HEK293T (cell line): ENCODE results near the gene CALHM5.

Source experiments
- CTCF ChIA-PET: fragments of 350-600 bp; formaldehyde crosslinking; extraction: SDS; loops from one replicate; lab custom pipeline; 2021; ENCODE audit warnings: antibody characterized with exemption, inconsistent platforms; lab: Yijun Ruan, JAX
- POLR2A ChIA-PET: fragments of 350-600 bp; formaldehyde crosslinking; extraction: SDS; loops from one replicate; lab custom pipeline; 2020; ENCODE audit warnings: antibody characterized with exemption, inconsistent platforms; lab: Yijun Ruan, JAX
- DNase-seq: peaks from one replicate; pipeline ENCODE4 v3.0.0; 2012; ENCODE audit warnings: mixed read lengths; ENCODE audit errors: extremely low spot score
- ARNT ChIP-seq: fragments of 450-650 bp; IDR thresholded peaks from 2 replicates; pipeline ENCODE4 v1.6.1; 2017; ENCODE audit warnings: mild to moderate bottlenecking
- BHLHE40 ChIP-seq: fragments of 450-650 bp; IDR thresholded peaks from 2 replicates; pipeline ENCODE4 v1.6.1; 2016; ENCODE audit warnings: mild to moderate bottlenecking, moderate library complexity, borderline replicate concordance
- CTBP1 ChIP-seq: fragments of 450-650 bp; IDR thresholded peaks from 2 replicates; pipeline ENCODE4 v1.6.1; 2016; ENCODE audit warnings: borderline replicate concordance
- ELF4 ChIP-seq: fragments of 450-650 bp; IDR thresholded peaks from 2 replicates; pipeline ENCODE4 v1.6.1; 2017; ENCODE audit warnings: antibody characterized with exemption
- FOXA1 ChIP-seq: fragments of 450-650 bp; IDR thresholded peaks from 2 replicates; pipeline ENCODE4 v1.6.1; 2016; ENCODE audit warnings: mild to moderate bottlenecking
- FOXK2 ChIP-seq: fragments of 450-650 bp; IDR thresholded peaks from 2 replicates; pipeline ENCODE4 v1.6.1; 2016; ENCODE audit warnings: mild to moderate bottlenecking
- FOXM1 ChIP-seq: fragments of 450-650 bp; IDR thresholded peaks from 2 replicates; pipeline ENCODE4 v1.6.1; 2017; ENCODE audit warnings: mild to moderate bottlenecking, borderline replicate concordance
- HDGF ChIP-seq: fragments of 450-650 bp; IDR thresholded peaks from 2 replicates; pipeline ENCODE4 v1.6.1; 2017; ENCODE audit warnings: antibody characterized with exemption, borderline replicate concordance
- L3MBTL2 ChIP-seq: fragments of 450-650 bp; conservative IDR thresholded peaks from 2 replicates; pipeline ENCODE4 v1.6.1; 2016; ENCODE audit warnings: mild to moderate bottlenecking
- LEF1 ChIP-seq: fragments of 450-650 bp; IDR thresholded peaks from 2 replicates; pipeline ENCODE4 v1.6.1; 2017; ENCODE audit warnings: mild to moderate bottlenecking, borderline replicate concordance
- NFRKB ChIP-seq: fragments of 450-650 bp; IDR thresholded peaks from 2 replicates; pipeline ENCODE4 v1.6.1; 2016; ENCODE audit warnings: mild to moderate bottlenecking, moderate library complexity
- PKNOX1 ChIP-seq: fragments of 450-650 bp; IDR thresholded peaks from 2 replicates; pipeline ENCODE4 v1.6.1; 2016
- SP1 ChIP-seq: fragments of 450-650 bp; IDR thresholded peaks from 2 replicates; pipeline ENCODE4 v1.6.1; 2017
- SUZ12 ChIP-seq: fragments of 450-650 bp; IDR thresholded peaks from 2 replicates; pipeline ENCODE4 v1.6.1; 2016; ENCODE audit warnings: mild to moderate bottlenecking
- TARDBP ChIP-seq: fragments of 450-650 bp; IDR thresholded peaks from 2 replicates; pipeline ENCODE4 v1.6.1; 2016
- ZNF384 ChIP-seq: fragments of 450-650 bp; IDR thresholded peaks from 2 replicates; pipeline ENCODE4 v1.6.1; 2016

Gene CALHM5

GRCh38 chr6:116513224-116513875, 1.9 kb downstream of the CALHM5 start:
- TF ChIP-seq PKNOX1: peak; percentile 66
- no peak for TF ChIP-seq FOXA1
- no peak for TF ChIP-seq TARDBP
- no peak for TF ChIP-seq L3MBTL2
- no peak for DNase-seq
- POLR2A ChIA-PET: interaction anchor here (0.5 to 3.3 kb wide), 4 partner anchors 58 to 413 kb away, joined by 3 to 17 read pairs (median 4); partner anchors contain the start of genes NT5DC1, RWDD1 and TSPYL1
- CTCF ChIA-PET: interaction anchor here (0.8 to 1.4 kb wide), 3 partner anchors 9 to 17 kb away, joined by 3 to 7 read pairs (median 5); no protein-coding TSS in a partner anchor

- no peak for TF ChIP-seq FOXA1
- TF ChIP-seq TARDBP: no peak
- TF ChIP-seq ARNT: no peak
- TF ChIP-seq HDGF: no peak
- POLR2A ChIA-PET: interaction anchor here (0.5 to 3.3 kb wide), 4 partner anchors 57 to 413 kb away, joined by 3 to 17 read pairs (median 4); partner anchors contain the start of genes NT5DC1, RWDD1 and TSPYL1
Measured at GRCh38 chr6:116514111-116514510, 2.7 kb downstream of the CALHM5 start.

GRCh38 chr6:116515141-116515540, 3.7 kb downstream of the CALHM5 start:
- ChIA-PET CTCF (interaction anchor here (0.6 to 1.5 kb wide), 2 partner anchors 18 to 199 kb away, joined by 3 to 7 read pairs; no protein-coding TSS in a partner anchor), POLR2A (interaction anchor here (1.2 to 1.4 kb wide), 3 partner anchors 56 to 235 kb away, joined by 3 to 4 read pairs (median 3); partner anchors contain the start of gene TSPYL1)
- no peak for DNase-seq
- TF ChIP-seq LEF1 (no peak), TARDBP (no peak), ARNT (no peak), ZNF384 (no peak), SUZ12 (no peak), CTBP1 (no peak), PKNOX1 (no peak), NFRKB (no peak), FOXA1 (no peak), SP1 (no peak), FOXM1 (no peak), HDGF (no peak), BHLHE40 (no peak), ELF4 (no peak), L3MBTL2 (no peak), FOXK2 (no peak)

More at GRCh38 chr6:116514111-116514510, 2.7 kb downstream of the CALHM5 start:
- DNase-seq: no peak
- CTCF ChIA-PET: interaction anchor here (0.6 to 1.4 kb wide), 5 partner anchors 8 to 259 kb away, joined by 3 to 7 read pairs (median 4); no protein-coding TSS in a partner anchor

GRCh38 chr6:116518621-116519368, 7.4 kb downstream of the CALHM5 start:
- no peak for TF ChIP-seq TARDBP
- TF ChIP-seq FOXM1: no peak
- TF ChIP-seq NFRKB: no peak
- TF ChIP-seq SUZ12: no peak
- no peak for TF ChIP-seq ELF4
- TF ChIP-seq PKNOX1: no peak
- TF ChIP-seq ARNT: no peak
- no peak for TF ChIP-seq LEF1
- TF ChIP-seq ZNF384: no peak
- TF ChIP-seq FOXA1: no peak
- no peak for TF ChIP-seq L3MBTL2
- TF ChIP-seq SP1: no peak
- no peak for TF ChIP-seq HDGF
- no peak for TF ChIP-seq FOXK2
- DNase-seq: no peak
- POLR2A ChIA-PET: no interaction called here
- CTCF ChIA-PET: no interaction called here

GRCh38 chr6:116522896-116523295, 11.5 kb downstream of the CALHM5 start:
- ChIA-PET CTCF (interaction anchor here (0.5 to 1.3 kb wide), 3 partner anchors 11 to 216 kb away, joined by 3 to 6 read pairs (median 3); partner anchors contain the start of gene CALHM5), POLR2A (no interaction called here)
- TF ChIP-seq LEF1 (no peak), FOXA1 (no peak), FOXM1 (no peak), HDGF (no peak), PKNOX1 (no peak), SP1 (no peak), NFRKB (no peak), ARNT (no peak), BHLHE40 (no peak), ELF4 (no peak), L3MBTL2 (no peak), SUZ12 (no peak), FOXK2 (no peak), CTBP1 (no peak), TARDBP (no peak)
- DNase-seq: no peak
